SIG-M5 (cell line): ENCODE data around the gene ADAMTSL4.
"Not testable (repeated sequence)": the region's sequence is repeated elsewhere in the genome, so short reads cannot be mapped to it uniquely, and the experiment has no call there.

Experiments used
- DNase-seq: peaks from one replicate; lab custom pipeline; 2025; lab: John Stamatoyannopoulos, UW

Gene ADAMTSL4

GRCh38 chr1:150567717-150568593 is 18.7 kb downstream of the ADAMTSL4 start:
- no peak for DNase-seq

GRCh38 chr1:150568594-150568966 is 19.4 kb downstream of the ADAMTSL4 start:
- no peak for DNase-seq

GRCh38 chr1:150572918-150573647 is 23.9 kb downstream of the ADAMTSL4 start:
- no peak for DNase-seq

- not testable (repeated sequence) for DNase-seq
Observed at GRCh38 chr1:150573648-150574071, 24.5 kb downstream of the ADAMTSL4 start.

GRCh38 chr1:150574260-150575071 is 25.3 kb downstream of the ADAMTSL4 start:
- DNase-seq: no peak

GRCh38 chr1:150575072-150575489 is 25.9 kb downstream of the ADAMTSL4 start:
- DNase-seq: no peak

GRCh38 chr1:150575518-150576366 is 26.5 kb downstream of the ADAMTSL4 start:
- DNase-seq: no peak

- no peak for DNase-seq
Observed at GRCh38 chr1:150576367-150576711, 27.1 kb downstream of the ADAMTSL4 start.

GRCh38 chr1:150576794-150577556 is 27.8 kb downstream of the ADAMTSL4 start:
- no peak for DNase-seq

GRCh38 chr1:150577557-150578271 is 28.5 kb downstream of the ADAMTSL4 start:
- DNase-seq: no peak

GRCh38 chr1:150578272-150579109 is 29.3 kb downstream of the ADAMTSL4 start:
- DNase-seq: no peak

GRCh38 chr1:150579110-150579944 is 30.1 kb downstream of the ADAMTSL4 start, which contains the start of gene MCL1:
Gene MCL1, minus strand, starts transcription at chr1:150579610. Its CDS starts 80 bp downstream, at chr1:150579530.
- DNase-seq: peak; percentile 86

- no peak for DNase-seq
Observed at GRCh38 chr1:150579945-150580642, 30.9 kb downstream of the ADAMTSL4 start.

- DNase-seq: not testable (repeated sequence)
Observed at GRCh38 chr1:150580966-150581365, 31.8 kb downstream of the ADAMTSL4 start.

GRCh38 chr1:150581437-150581836 is 32.2 kb downstream of the ADAMTSL4 start:
- DNase-seq: not testable (repeated sequence)

- DNase-seq: not testable (repeated sequence)
Observed at GRCh38 chr1:150581962-150582361, 32.8 kb downstream of the ADAMTSL4 start.

GRCh38 chr1:150582371-150582770 is 33.2 kb downstream of the ADAMTSL4 start:
- DNase-seq: no peak
